Measurements from ENCODE around the gene NHLRC4.

The NHLRC4 gene

DNA sequence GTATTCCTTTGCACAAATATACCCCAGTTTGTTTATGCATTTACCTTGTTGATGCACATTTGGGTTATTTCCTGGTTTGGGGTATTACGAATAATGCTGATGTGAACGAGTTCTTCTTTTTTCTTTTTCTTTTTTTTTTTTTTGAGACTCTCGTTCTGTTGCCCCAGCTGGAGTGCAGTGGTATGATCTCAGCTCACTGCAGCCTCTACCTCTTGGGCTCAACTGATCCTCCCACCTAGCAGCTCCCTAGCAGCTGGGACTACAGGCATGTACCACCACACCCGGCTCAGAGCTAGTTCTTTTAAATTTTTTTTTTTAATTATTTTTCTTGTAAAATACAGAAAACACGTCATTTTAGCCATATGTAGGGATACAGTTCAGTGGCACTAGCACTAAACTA lies 37.1 kb downstream of the NHLRC4 start:
- no peaks in the 10 kb centered on the region for H3K4me1 ChIP-seq (ENCODE audit: control insufficient read depth, insufficient read depth, low read length)
- H3K36me3 ChIP-seq (ENCODE audit: control insufficient read depth, insufficient read depth, low read length, severe bottlenecking) = peaks cover 6% of the 10 kb centered on the region
- no peak overlapping the region for H3K4me3 ChIP-seq (ENCODE audit: low read length)
- H3K9me3 ChIP-seq (ENCODE audit: control insufficient read depth, low read length) = no peaks in the 10 kb centered on the region
- no peak for DNase-seq (ENCODE audit: low read depth)
- no peaks in the 10 kb centered on the region for H3K27me3 ChIP-seq (replicated peaks; ENCODE audit: control insufficient read depth, insufficient read depth, low read length)
- H3K9ac ChIP-seq (ENCODE audit: low read length) = no peak overlapping the region

DNA sequence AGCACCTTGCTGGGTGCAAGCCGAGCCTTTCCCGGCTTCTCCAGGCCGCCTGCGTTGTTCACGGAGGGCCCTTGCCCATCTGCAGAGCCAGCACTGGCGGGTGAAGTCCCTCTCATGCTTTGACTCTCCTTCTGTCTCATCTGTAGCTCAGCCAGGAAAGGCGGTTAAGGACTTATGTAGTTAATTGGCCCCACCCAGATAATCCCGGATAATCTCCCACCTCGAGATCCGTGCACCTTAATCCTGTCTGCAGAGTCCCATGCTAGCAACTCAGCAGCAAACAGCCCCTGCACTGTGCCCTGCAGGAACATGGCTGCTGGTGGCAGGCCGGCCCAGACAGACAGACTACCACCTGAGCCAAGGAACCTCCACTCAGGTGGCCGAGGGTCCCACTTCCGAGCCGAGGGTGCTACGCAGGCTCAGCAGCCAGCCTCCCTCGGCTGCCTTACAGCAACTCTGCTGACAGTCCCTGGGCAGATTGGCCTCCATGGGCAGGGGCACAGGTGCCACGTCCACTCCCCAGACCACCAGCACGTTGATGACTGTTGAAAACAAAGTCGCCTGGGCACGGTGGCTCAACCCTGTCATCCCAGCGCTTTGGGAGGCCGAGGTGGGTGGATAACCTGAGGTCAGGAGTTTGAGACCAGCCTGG lies 40.0 kb downstream of the NHLRC4 start:
- no peaks in the 10 kb centered on the region for H3K27me3 ChIP-seq (replicated peaks; ENCODE audit: control insufficient read depth, insufficient read depth, low read length)
- H3K4me1 ChIP-seq (ENCODE audit: control insufficient read depth, insufficient read depth, low read length) = no peaks in the 10 kb centered on the region
- no peaks in the 10 kb centered on the region for H3K9me3 ChIP-seq (ENCODE audit: control insufficient read depth, low read length)
- no peak overlapping the region for H3K4me3 ChIP-seq (ENCODE audit: low read length)
- no peaks in the 10 kb centered on the region for H3K36me3 ChIP-seq (ENCODE audit: control insufficient read depth, insufficient read depth, low read length, severe bottlenecking)
- no peak overlapping the region for H3K9ac ChIP-seq (ENCODE audit: low read length)
- DNase-seq (ENCODE audit: low read depth) = no peak

DNA sequence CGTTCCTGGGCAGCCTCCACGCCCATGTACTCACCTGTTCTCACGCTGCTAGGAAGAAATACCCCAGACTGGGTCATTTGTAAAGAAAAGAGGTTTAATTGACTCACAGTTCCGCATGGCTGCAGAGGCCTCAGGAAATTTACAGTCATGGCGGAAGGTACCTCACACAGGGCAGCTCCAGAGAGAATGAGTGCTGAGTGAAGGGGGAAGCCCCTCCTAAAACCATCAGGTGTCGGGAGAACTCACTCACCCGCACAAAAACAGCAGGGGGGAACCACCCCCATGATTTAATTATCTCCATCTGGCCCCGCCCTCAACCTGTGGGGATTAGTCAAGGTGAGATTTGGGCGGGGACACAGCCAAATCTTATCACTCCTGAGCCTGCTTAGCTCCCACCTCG lies 41.2 kb downstream of the NHLRC4 start:
- DNase-seq (ENCODE audit: low read depth) = no peak
- Histone ChIP-seq H3K36me3 (ENCODE audit: control insufficient read depth, insufficient read depth, low read length, severe bottlenecking) (no peaks in the 10 kb centered on the region), H3K4me1 (ENCODE audit: control insufficient read depth, insufficient read depth, low read length) (no peaks in the 10 kb centered on the region), H3K27me3 (replicated peaks; ENCODE audit: control insufficient read depth, insufficient read depth, low read length) (no peaks in the 10 kb centered on the region), H3K9ac (ENCODE audit: low read length) (no peak overlapping the region), H3K4me3 (ENCODE audit: low read length) (no peak overlapping the region), H3K9me3 (ENCODE audit: control insufficient read depth, low read length) (no peaks in the 10 kb centered on the region)

DNA sequence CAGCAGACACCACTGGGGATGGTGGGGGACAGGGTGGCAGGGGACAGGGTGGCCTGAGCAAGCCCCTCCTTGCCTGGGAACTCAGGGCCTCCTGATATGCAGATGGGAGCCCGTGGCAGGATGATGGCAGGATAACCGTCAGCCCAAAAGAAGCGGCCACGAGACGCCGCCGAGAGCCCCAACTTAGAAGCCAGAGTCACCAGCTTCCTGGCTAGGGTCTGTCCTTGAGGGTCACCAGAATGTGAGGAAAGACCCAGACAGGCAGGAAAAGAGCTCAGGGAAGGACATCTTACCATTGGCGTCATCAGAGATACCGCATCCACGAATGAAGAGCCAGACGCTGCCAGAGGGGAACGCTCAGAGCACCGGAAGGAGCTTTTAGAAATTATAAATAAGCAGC lies 42.5 kb downstream of the NHLRC4 start:
- DNase-seq (ENCODE audit: low read depth) = no peak
- no peaks in the 10 kb centered on the region for H3K9me3 ChIP-seq (ENCODE audit: control insufficient read depth, low read length)
- H3K36me3 ChIP-seq (ENCODE audit: control insufficient read depth, insufficient read depth, low read length, severe bottlenecking) = no peaks in the 10 kb centered on the region
- no peak overlapping the region for H3K9ac ChIP-seq (ENCODE audit: low read length)
- H3K4me3 ChIP-seq (ENCODE audit: low read length) = no peak overlapping the region
- no peaks in the 10 kb centered on the region for H3K4me1 ChIP-seq (ENCODE audit: control insufficient read depth, insufficient read depth, low read length)
- H3K27me3 ChIP-seq (replicated peaks; ENCODE audit: control insufficient read depth, insufficient read depth, low read length) = no peaks in the 10 kb centered on the region

DNA sequence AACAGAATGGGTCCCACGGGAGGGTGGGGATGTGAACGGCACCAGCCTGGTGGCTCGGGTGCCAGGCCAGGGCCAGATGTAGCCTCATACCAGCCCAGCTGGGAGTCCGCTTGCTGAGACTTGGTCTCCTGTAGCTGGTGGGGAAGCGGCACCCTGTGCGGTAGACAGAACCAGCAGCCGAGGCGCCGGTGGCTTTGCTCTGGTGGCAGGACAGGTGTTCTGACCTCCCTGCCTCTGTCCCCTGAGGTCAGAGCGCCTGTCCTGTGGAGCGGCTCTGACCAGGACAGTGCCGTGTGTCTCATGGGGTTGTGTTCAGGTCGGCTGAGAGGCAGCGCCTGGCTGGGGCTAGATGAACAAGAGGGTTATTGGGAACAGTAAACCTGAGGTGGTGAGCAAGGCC lies 43.2 kb downstream of the NHLRC4 start:
- no peaks in the 10 kb centered on the region for H3K27me3 ChIP-seq (replicated peaks; ENCODE audit: control insufficient read depth, insufficient read depth, low read length)
- no peaks in the 10 kb centered on the region for H3K4me1 ChIP-seq (ENCODE audit: control insufficient read depth, insufficient read depth, low read length)
- no peak for DNase-seq (ENCODE audit: low read depth)
- no peak overlapping the region for H3K9ac ChIP-seq (ENCODE audit: low read length)
- H3K9me3 ChIP-seq (ENCODE audit: control insufficient read depth, low read length) = no peaks in the 10 kb centered on the region
- no peaks in the 10 kb centered on the region for H3K36me3 ChIP-seq (ENCODE audit: control insufficient read depth, insufficient read depth, low read length, severe bottlenecking)
- no peak overlapping the region for H3K4me3 ChIP-seq (ENCODE audit: low read length)

DNA sequence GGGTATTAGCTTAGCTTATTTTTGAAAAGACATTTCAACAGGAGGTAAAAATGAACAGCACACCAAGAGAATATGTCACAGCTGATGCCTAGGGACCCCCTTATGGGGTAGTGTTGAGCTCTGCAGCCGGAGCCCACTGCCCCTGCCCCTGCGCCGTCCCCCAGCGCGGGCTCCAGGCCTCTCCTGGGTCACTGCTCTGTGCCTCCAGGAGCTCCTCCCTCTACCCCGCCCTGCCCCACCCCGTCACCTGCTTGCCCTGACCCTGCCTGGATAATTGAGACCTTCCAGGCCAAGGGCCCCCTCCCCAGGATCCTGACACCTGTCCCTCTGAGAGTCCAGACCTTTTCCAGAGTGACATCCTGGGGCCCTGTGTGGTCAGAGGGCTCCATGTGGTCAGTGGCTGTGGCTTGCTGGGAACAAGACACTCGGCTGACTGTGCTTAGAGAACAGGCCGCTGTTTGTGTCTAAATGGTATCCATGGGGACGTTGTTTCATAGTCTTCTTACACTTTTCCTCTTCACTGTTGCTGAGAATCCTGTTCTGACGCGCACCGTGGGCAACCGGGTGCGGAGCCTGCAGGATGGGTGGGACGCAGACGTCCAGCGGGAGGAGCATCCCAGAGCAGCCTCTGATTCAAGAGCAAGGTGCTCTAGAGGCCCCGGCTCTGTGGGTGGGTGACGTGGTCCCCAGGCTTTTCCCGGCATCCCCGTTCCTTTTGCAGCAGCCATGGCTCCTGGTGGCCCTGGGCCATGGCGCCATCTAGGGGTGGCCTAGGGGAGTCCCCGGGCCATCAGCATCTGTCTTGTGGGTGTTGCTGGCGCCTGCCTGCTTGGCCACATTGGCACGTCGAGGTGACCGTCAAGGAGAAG lies 43.9 kb downstream of the NHLRC4 start:
- H3K4me1 ChIP-seq (ENCODE audit: control insufficient read depth, insufficient read depth, low read length) = no peaks in the 10 kb centered on the region
- no peaks in the 10 kb centered on the region for H3K27me3 ChIP-seq (replicated peaks; ENCODE audit: control insufficient read depth, insufficient read depth, low read length)
- H3K9ac ChIP-seq (ENCODE audit: low read length) = no peak overlapping the region
- no peaks in the 10 kb centered on the region for H3K36me3 ChIP-seq (ENCODE audit: control insufficient read depth, insufficient read depth, low read length, severe bottlenecking)
- no peak overlapping the region for H3K4me3 ChIP-seq (ENCODE audit: low read length)
- no peaks in the 10 kb centered on the region for H3K9me3 ChIP-seq (ENCODE audit: control insufficient read depth, low read length)
- peak; percentile 50 for DNase-seq (ENCODE audit: low read depth)

DNA sequence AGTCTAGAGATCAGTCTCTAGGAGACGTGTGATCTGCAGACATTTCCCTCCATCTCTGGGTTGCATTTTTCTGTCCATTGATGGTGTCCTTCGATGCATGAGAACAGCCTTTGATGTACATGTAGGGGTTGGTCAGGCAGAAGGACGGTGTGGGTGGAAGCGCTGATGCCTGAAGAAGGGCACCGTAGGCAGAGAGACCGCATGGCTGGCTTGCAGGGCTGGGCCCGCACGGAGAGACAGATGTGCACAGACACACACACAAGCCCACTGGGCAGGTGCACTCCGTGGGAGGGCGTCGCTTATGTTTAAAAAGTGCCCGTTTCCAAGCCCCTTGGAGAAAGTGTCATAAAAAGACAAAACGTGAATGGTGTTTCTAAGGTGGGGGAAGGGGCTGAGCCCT lies 48.3 kb downstream of the NHLRC4 start:
- no peaks in the 10 kb centered on the region for H3K9me3 ChIP-seq (ENCODE audit: control insufficient read depth, low read length)

DNA sequence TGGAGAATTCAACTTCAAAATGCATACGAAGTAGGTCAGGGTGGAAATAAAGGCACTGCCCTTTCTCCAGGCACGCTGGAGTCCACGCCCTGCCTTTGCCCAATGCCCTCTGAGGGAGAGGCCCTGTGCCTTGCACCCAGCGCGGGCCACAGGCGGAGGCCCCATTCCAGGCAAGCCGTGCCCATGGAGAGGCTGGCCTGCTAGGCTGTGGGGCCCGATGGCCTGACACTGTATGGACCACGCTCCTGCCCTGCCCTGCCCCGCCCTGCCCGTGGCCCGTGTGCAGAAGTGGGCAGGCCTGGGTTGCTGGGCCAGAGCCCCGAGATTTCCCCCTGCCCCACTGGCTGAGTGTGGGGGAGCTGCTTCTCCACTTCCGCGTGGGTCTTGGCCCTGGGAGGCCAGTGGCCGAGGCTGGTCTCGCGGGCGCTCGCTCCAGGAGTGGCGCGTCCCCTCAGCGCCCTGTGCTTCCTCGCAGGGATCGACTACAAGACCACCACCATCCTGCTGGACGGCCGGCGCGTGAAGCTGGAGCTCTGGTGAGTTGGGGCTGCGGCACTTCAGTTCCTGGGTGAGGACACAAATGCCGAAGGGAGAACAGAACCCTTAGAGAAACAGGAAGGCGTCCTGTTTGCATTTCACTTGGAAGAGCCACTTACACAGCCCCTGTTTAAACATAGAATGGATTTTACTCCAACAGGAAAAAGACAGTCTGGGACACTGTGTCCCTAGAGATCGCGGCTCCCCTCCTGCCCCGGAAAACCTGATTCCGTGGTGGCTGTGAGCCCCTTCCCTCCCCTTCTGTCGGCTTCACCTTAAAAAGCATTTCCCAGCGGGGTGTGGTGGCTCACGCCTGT lies 50.2 kb downstream of the NHLRC4 start:
- Histone ChIP-seq H3K36me3 (ENCODE audit: control insufficient read depth, insufficient read depth, low read length, severe bottlenecking) (no peaks in the 10 kb centered on the region), H3K9ac (ENCODE audit: low read length) (no peak overlapping the region), H3K27me3 (replicated peaks; ENCODE audit: control insufficient read depth, insufficient read depth, low read length) (no peaks in the 10 kb centered on the region), H3K9me3 (ENCODE audit: control insufficient read depth, low read length) (no peaks in the 10 kb centered on the region), H3K4me1 (ENCODE audit: control insufficient read depth, insufficient read depth, low read length) (peaks cover 5% of the 10 kb centered on the region), H3K4me3 (ENCODE audit: low read length) (no peak overlapping the region)
- DNase-seq (ENCODE audit: low read depth) = no peak

More for the DNA sequence above, 48.3 kb downstream of the NHLRC4 start:
- H3K4me3 ChIP-seq (ENCODE audit: low read length) = no peak overlapping the region
- DNase-seq (ENCODE audit: low read depth) = no peak
- H3K9ac ChIP-seq (ENCODE audit: low read length) = no peak overlapping the region
- H3K4me1 ChIP-seq (ENCODE audit: control insufficient read depth, insufficient read depth, low read length) = no peaks in the 10 kb centered on the region
- no peaks in the 10 kb centered on the region for H3K27me3 ChIP-seq (replicated peaks; ENCODE audit: control insufficient read depth, insufficient read depth, low read length)
- no peaks in the 10 kb centered on the region for H3K36me3 ChIP-seq (ENCODE audit: control insufficient read depth, insufficient read depth, low read length, severe bottlenecking)

DNA sequence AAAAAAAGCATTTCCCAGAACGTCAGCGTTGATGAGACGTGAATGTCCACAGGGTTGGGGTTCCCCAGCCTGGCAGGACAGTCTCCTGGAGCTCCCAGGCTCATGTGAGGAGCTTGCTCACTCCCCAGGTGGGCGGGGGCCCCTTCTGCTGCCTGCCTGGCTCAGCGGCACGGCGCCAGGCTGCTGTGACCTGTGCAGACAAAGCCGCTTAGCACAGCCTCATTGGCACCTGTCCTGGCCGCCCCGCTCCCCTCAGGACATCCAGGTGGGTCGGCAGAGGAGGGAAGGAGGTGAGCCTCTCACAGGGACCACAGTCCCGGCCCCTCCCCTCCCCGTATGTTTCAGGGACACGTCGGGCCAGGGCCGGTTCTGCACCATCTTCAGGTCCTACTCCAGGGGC lies 51.0 kb downstream of the NHLRC4 start:
- Histone ChIP-seq H3K36me3 (ENCODE audit: control insufficient read depth, insufficient read depth, low read length, severe bottlenecking) (no peaks in the 10 kb centered on the region), H3K9ac (ENCODE audit: low read length) (no peak overlapping the region), H3K27me3 (replicated peaks; ENCODE audit: control insufficient read depth, insufficient read depth, low read length) (no peaks in the 10 kb centered on the region), H3K4me3 (ENCODE audit: low read length) (no peak overlapping the region), H3K4me1 (ENCODE audit: control insufficient read depth, insufficient read depth, low read length) (peaks cover 10% of the 10 kb centered on the region), H3K9me3 (ENCODE audit: control insufficient read depth, low read length) (no peaks in the 10 kb centered on the region)
- DNase-seq (ENCODE audit: low read depth) = no peak
